Tibial nerve (tissue), 4 donors: ENCODE measurements around the gene XPNPEP1. TPM values are rescaled to one million over a fixed set of nuclear protein-coding genes. Genes with fewer than 3 reads are reported as not detected.

Experiments used
- DNase-seq, 2 donors: peaks; one replicate each; pipeline ENCODE4 v3.0.0-alpha.2; 2019; ENCODE audit warnings: low spot score in 2 of 2
- H3K27ac ChIP-seq, 4 donors: fragments of 200-600 bp; sonication (generic) in 3 of 4; one replicate each; pipeline ENCODE4 v1.5.1; 2017 to 2019; ENCODE audit warnings: mild to moderate bottlenecking in 1 of 4
- H3K27me3 ChIP-seq, 2 donors: fragments of 200-600 bp; sonication (generic) in 1 of 2; one replicate each; pipeline versions ENCODE4 v1.5.1 to v1.6.0; 2017 to 2019
- H3K36me3 ChIP-seq, 3 donors: fragments of 200-600 bp; sonication (generic); one replicate each; pipeline ENCODE4 v1.5.1; 2018 to 2019
- H3K4me1 ChIP-seq, 4 donors: fragments of 200-600 bp; sonication (generic) in 3 of 4; one replicate each; pipeline ENCODE4 v1.5.1; 2017 to 2019
- H3K4me3 ChIP-seq, 4 donors: fragments of 200-600 bp; sonication (generic) in 3 of 4; one replicate each; pipeline ENCODE4 v1.5.1; 2017 to 2019; ENCODE audit warnings: mild to moderate bottlenecking in 1 of 4, moderate library complexity in 1 of 4
- H3K9me3 ChIP-seq, 4 donors: fragments of 200-600 bp; sonication (generic) in 3 of 4; one replicate each; pipeline ENCODE4 v1.5.1; 2017 to 2019
- CTCF ChIP-seq, 5 experiments: fragments of 200-600 bp in 3 of 5; fragments of 450-650 bp in 2 of 5; sonication (generic) in 3 of 5; IDR thresholded peaks; one replicate each; pipeline ENCODE4 v1.5.1; 2016 to 2019; ENCODE audit warnings: antibody characterized with exemption in 5 of 5, mild to moderate bottlenecking in 3 of 5, moderate library complexity in 2 of 5
- EP300 ChIP-seq, 2 donors: sonication (generic); formaldehyde crosslinking; IDR thresholded peaks; one replicate each; pipeline ENCODE4 v1.6.1; 2017; ENCODE audit warnings: antibody characterized with exemption in 2 of 2, mild to moderate bottlenecking in 1 of 2
- POLR2A ChIP-seq, 2 donors: fragments of 450-650 bp; IDR thresholded peaks; one replicate each; pipeline ENCODE4 v1.6.1; 2017; ENCODE audit warnings: antibody characterized with exemption in 2 of 2, mild to moderate bottlenecking in 2 of 2, moderate library complexity in 2 of 2
- WGBS, 2 donors: methylation state at CpG; one replicate each; pipeline ENCODE4 v1.1.5; 2018; 5-methylcytosine and 5-hydroxymethylcytosine counted together
- total RNA-seq, 4 donors: library from RNA; depleted of rRNA; stranded (reverse); fragments of >200 nt; gene quantifications; one replicate each; pipeline ENCODE4 v1.1.0, GENCODE V29; 2016

The XPNPEP1 gene
- total RNA-seq, 4 donors from 2014 or later: 41.0 to 99.3 (median 62.4) TPM

GRCh38 chr10:109947111-109947920 is 24.0 kb upstream of the XPNPEP1 start:
- H3K27me3 ChIP-seq: no peaks in the 10 kb centered on the region
- no peak for DNase-seq
- no peaks in the 10 kb centered on the region for H3K9me3 ChIP-seq
- 52 to 63% methylated on average over 5 of the region's 5 CpGs for WGBS, 2 donors
- TF ChIP-seq EP300 (IDR thresholded peaks at IDR 0.05): no peak
- TF ChIP-seq CTCF (IDR thresholded peaks at IDR 0.05): no peak
- TF ChIP-seq POLR2A (IDR thresholded peaks at IDR 0.05): no peak
- no peak overlapping the region for H3K4me3 ChIP-seq
- no peaks in the 10 kb centered on the region for H3K36me3 ChIP-seq
- no peak overlapping the region for H3K27ac ChIP-seq
- no peaks in the 10 kb centered on the region for H3K4me1 ChIP-seq

GRCh38 chr10:109946680-109947079 is 23.4 kb upstream of the XPNPEP1 start:
- H3K4me1 ChIP-seq: peaks cover 0 to 3% (median 1%) of the 10 kb centered on the region in 4 donors
- WGBS, 2 donors: 86 to 87% methylated on average over 3 of the region's 3 CpGs
- DNase-seq: no peak
- TF ChIP-seq EP300 (IDR thresholded peaks at IDR 0.05) (no peak), CTCF (IDR thresholded peaks at IDR 0.05) (no peak), POLR2A (IDR thresholded peaks at IDR 0.05) (no peak)
- H3K4me3 ChIP-seq: no peak overlapping the region
- no peaks in the 10 kb centered on the region for H3K36me3 ChIP-seq
- no peak overlapping the region for H3K27ac ChIP-seq
- H3K27me3 ChIP-seq: no peaks in the 10 kb centered on the region
- no peaks in the 10 kb centered on the region for H3K9me3 ChIP-seq

- Histone ChIP-seq H3K27ac (no peak overlapping the region), H3K4me1 (peaks cover 0 to 11% (median 4%) of the 10 kb centered on the region in 4 donors), H3K4me3 (no peak overlapping the region), H3K27me3 (no peaks in the 10 kb centered on the region), H3K9me3 (no peaks in the 10 kb centered on the region), H3K36me3 (no peaks in the 10 kb centered on the region)
- 63 to 64% methylated on average over 4 of the region's 4 CpGs for WGBS, 2 donors
- TF ChIP-seq POLR2A (IDR thresholded peaks at IDR 0.05) (no peak), EP300 (IDR thresholded peaks at IDR 0.05) (no peak), CTCF (IDR thresholded peaks at IDR 0.05) (no peak)
- DNase-seq: no peak
These were observed 22.3 kb upstream of the XPNPEP1 start for GRCh38 chr10:109945473-109946177.

- Histone ChIP-seq H3K9me3 (no peaks in the 10 kb centered on the region), H3K4me3 (no peak overlapping the region), H3K36me3 (no peaks in the 10 kb centered on the region), H3K27ac (no peak overlapping the region), H3K27me3 (no peaks in the 10 kb centered on the region), H3K4me1 (peaks cover 0 to 17% (median 4%) of the 10 kb centered on the region in 4 donors)
- WGBS, 2 donors: 59 to 75% methylated on average over 1 of the region's 1 CpG
- TF ChIP-seq CTCF (IDR thresholded peaks at IDR 0.05) (no peak), EP300 (IDR thresholded peaks at IDR 0.05) (no peak), POLR2A (IDR thresholded peaks at IDR 0.05) (no peak)
- DNase-seq: no peak
These were observed 21.3 kb upstream of the XPNPEP1 start for GRCh38 chr10:109944613-109945012.
